ENCODE measurements around the gene BANP. TPM values are rescaled to one million over a fixed set of nuclear protein-coding genes. Genes with fewer than 3 reads are reported as not detected.
A peak's percentile ranks its signal among the peaks of the same experiment; 100 is the strongest.
"Not testable (repeated sequence)": the region's sequence is repeated elsewhere in the genome, so short reads cannot be mapped to it uniquely, and the experiment has no call there.

Gene BANP
- total RNA-seq, 1 donor from 2014 or later, result 20.6 TPM

DNA sequence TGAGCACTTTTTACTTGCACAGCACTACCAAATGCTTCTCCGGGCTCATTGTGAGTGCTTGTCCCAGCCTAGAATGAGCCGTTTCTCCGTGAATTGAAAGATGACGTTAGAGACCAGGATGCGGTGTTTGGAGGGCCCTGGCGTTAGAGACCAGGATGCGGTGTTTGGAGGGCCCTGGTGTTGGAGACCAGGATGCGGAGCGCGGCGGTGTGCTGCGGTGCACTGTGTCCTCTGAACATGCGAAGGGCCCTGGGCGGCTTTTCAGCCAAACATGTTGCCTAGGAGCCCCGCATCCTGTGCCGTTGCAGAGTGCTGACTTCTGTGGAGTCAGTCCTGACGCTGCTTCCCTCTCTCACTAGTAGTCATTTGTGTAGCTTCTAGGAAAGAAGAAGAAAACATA is 42.7 kb downstream of the BANP start:
- Histone ChIP-seq H3K4me1 (no peaks in the 10 kb centered on the region), H3K27ac (no peak overlapping the region), H3K36me3 (peaks cover under 1% of the 10 kb centered on the region), H3K27me3 (no peaks in the 10 kb centered on the region), H3K4me3 (no peak overlapping the region), H3K9me3 (no peaks in the 10 kb centered on the region)
- intact Hi-C loops (cut with DNase I), result loop anchor here (10.0 kb wide), 1 partner anchor 441 kb away; no protein-coding TSS in a partner anchor
- DNase-seq, result no peak
- peak; percentile 41 for ATAC-seq
- TF ChIP-seq, protein P1, sequence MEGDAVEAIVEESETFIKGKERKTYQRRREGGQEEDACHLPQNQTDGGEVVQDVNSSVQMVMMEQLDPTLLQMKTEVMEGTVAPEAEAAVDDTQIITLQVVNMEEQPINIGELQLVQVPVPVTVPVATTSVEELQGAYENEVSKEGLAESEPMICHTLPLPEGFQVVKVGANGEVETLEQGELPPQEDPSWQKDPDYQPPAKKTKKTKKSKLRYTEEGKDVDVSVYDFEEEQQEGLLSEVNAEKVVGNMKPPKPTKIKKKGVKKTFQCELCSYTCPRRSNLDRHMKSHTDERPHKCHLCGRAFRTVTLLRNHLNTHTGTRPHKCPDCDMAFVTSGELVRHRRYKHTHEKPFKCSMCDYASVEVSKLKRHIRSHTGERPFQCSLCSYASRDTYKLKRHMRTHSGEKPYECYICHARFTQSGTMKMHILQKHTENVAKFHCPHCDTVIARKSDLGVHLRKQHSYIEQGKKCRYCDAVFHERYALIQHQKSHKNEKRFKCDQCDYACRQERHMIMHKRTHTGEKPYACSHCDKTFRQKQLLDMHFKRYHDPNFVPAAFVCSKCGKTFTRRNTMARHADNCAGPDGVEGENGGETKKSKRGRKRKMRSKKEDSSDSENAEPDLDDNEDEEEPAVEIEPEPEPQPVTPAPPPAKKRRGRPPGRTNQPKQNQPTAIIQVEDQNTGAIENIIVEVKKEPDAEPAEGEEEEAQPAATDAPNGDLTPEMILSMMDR (IDR thresholded peaks at IDR 0.05), result no peak

DNA sequence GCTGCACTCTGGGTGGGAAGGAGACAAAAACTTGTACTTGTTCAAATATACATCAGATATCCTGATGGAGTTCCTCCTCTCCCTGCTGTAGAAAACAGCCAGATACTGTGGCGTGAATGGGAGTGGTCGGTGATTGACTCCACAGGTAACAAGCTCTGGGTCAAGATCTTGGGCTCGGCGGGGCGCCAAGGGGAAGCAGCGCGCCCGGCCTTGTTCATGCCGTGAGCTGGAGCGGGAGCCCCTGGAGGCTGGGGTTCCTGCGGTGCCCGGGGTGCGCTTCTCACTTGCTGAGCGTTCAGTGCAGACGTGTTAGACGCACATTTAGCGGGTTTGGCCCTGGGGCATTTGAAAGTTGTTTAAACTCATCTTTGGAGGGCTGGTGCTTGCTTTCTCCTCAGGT is 44.4 kb downstream of the BANP start:
- DNase-seq, result no peak
- TF ChIP-seq, protein P1 (IDR thresholded peaks at IDR 0.05), result no peak
- intact Hi-C loops (cut with DNase I), result loop anchor here (10.0 kb wide), 1 partner anchor 439 kb away; no protein-coding TSS in a partner anchor
- no peak for ATAC-seq
- H3K27ac ChIP-seq, result no peak overlapping the region
- no peaks in the 10 kb centered on the region for H3K9me3 ChIP-seq
- no peaks in the 10 kb centered on the region for H3K36me3 ChIP-seq
- no peaks in the 10 kb centered on the region for H3K27me3 ChIP-seq
- no peaks in the 10 kb centered on the region for H3K4me1 ChIP-seq
- no peak overlapping the region for H3K4me3 ChIP-seq

DNA sequence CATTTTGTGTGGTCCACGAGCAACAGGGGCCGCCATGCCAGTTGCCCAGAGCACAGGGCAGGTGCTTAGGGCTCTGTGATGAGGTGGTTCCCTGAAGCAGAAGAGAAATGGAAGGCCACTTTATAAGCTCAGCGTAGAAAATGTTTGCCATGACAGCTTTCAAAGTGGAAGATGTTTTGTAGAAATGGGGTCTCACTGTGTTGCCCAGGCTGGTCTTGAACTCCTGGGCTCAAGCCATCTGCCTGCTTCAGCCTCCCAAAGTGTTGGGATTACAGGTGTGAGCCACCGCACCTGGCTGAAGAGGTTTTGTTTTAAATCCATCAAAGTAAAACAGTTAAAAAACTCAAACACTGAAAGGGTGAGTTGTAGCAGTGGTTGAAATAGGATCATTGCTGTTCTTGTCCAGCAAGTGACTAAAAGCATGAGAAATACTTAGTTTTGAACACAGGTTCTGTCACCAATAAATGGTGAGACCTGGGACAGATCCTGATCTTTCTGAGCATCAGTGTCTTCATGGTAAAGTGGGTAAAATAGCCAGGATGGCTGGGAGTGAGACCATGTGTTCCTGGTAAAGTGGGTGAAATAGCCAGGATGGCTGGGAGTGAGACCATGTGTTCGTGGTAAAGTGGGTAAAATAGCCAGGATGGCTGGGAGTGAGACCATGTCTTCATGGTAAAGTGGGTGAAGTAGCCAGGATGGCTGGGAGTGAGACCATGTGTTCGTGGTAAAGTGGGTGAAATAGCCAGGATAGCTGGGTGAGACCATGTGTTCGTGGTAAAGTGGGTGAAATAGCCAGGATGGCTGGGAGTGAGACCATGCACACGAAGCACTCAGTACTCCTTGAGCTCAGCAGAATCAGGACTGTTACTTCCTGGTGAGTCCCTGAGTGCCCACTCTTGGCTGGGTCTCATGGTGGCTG is 46.0 kb downstream of the BANP start:
- no peak overlapping the region for H3K27ac ChIP-seq
- intact Hi-C loops (cut with DNase I), result loop anchor here (10.0 kb wide), 1 partner anchor 438 kb away; no protein-coding TSS in a partner anchor
- H3K4me1 ChIP-seq, result no peaks in the 10 kb centered on the region
- ATAC-seq (no peak), DNase-seq (no peak)
- H3K36me3 ChIP-seq, result no peaks in the 10 kb centered on the region
- no peak overlapping the region for H3K4me3 ChIP-seq
- TF ChIP-seq, protein P1 (IDR thresholded peaks at IDR 0.05), result no peak
- H3K27me3 ChIP-seq, result no peaks in the 10 kb centered on the region
- no peaks in the 10 kb centered on the region for H3K9me3 ChIP-seq

DNA sequence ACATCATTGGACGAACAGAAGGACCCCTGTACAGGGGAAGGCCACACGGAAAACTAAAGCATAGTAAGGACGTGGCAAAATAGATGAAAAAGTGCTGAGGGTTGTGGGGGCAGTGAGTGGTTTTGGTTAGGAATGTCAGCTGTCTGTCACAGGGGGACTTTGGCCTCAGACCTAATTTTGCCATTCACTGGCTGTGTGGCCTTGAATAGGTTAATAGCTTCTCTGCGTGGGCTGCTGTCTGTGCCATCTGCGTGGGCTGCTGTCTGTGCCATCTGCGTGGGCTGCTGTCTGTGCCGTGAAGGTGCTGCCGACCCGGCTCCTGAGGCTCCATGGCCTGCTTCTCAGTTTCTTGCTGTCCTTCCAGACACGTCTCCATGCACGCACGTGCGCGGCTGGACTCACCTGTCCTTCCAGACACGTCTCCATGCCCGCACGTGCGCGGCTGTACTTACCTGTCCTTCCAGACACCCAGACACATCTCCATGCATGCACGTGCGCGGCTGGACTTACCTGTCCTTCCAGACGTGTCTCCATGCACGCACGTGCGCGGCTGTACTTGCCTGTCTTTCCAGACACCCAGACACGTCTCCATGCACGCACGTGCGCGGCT is 47.1 kb downstream of the BANP start:
- intact Hi-C loops (cut with DNase I), result loop anchor here (10.0 kb wide), 1 partner anchor 437 kb away; no protein-coding TSS in a partner anchor
- H3K4me3 ChIP-seq, DNase-seq, H3K36me3 ChIP-seq, ATAC-seq, H3K9me3 ChIP-seq, H3K27me3 ChIP-seq, H3K27ac ChIP-seq, H3K4me1 ChIP-seq: not testable (repeated sequence)

DNA sequence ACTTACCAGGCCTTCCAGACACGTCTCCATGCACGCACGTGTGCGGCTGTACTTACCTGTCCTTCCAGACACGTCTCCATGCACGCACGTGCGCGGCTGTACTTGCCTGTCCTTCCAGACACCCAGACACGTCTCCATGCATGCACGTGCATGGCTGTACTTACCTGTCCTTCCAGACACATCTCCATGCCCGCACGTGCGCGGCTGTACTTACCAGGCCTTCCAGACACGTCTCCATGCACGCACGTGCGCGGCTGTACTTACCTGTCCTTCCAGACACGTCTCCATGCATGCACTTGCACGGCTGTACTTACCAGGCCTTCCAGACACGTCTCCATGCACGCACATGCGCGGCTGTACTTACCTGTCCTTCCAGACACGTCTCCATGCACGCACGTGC is 47.8 kb downstream of the BANP start:
- H3K27me3 ChIP-seq, H3K36me3 ChIP-seq, DNase-seq, H3K27ac ChIP-seq, ATAC-seq, H3K4me3 ChIP-seq, H3K4me1 ChIP-seq, H3K9me3 ChIP-seq: not testable (repeated sequence)
- intact Hi-C loops (cut with DNase I), result loop anchor here (10.0 kb wide), 1 partner anchor 436 kb away; no protein-coding TSS in a partner anchor

DNA sequence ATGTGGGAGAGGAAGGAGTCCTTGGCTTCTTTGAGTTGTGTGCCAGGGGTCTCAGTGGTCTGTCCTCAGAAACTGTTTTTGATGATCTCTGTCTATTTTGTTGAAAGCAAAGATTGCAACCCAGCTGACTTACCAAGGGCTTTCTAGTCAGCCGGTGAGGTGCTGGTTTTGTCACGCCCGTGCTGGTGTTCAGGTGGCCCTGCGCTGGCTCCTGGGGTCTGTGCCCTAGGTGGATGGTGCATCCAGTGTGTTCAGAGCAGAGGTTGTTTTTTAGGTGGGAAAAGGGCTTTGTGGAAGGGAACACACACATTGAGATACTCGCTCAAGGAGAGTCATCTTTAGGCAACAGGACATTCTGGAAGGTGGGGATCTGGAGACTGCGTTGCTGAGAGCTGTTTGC is 51.0 kb downstream of the BANP start:
- DNase-seq, result no peak
- intact Hi-C loops (cut with DNase I), result no loop called here
- no peak for ATAC-seq

More for the DNA sequence above, 51.0 kb downstream of the BANP start:
- H3K27ac ChIP-seq, result no peak overlapping the region
- TF ChIP-seq, protein P1 (IDR thresholded peaks at IDR 0.05), result no peak
- H3K4me1 ChIP-seq, result no peaks in the 10 kb centered on the region
- H3K36me3 ChIP-seq, result peaks cover 18% of the 10 kb centered on the region
- H3K27me3 ChIP-seq, result no peaks in the 10 kb centered on the region
- no peak overlapping the region for H3K4me3 ChIP-seq
- no peaks in the 10 kb centered on the region for H3K9me3 ChIP-seq
